HL-60/S4 (cell line): Measurements from ENCODE around the gene FUZ.

ENCODE experiments used
- in situ Hi-C: fragments of 300-500 bp; cut with MboI; formaldehyde crosslinking; loops from 2 replicates; pipeline ENCODE4 v1.14.3; 2022; ENCODE audit warnings: low sequenced_read_pairs

FUZ gene

DNA sequence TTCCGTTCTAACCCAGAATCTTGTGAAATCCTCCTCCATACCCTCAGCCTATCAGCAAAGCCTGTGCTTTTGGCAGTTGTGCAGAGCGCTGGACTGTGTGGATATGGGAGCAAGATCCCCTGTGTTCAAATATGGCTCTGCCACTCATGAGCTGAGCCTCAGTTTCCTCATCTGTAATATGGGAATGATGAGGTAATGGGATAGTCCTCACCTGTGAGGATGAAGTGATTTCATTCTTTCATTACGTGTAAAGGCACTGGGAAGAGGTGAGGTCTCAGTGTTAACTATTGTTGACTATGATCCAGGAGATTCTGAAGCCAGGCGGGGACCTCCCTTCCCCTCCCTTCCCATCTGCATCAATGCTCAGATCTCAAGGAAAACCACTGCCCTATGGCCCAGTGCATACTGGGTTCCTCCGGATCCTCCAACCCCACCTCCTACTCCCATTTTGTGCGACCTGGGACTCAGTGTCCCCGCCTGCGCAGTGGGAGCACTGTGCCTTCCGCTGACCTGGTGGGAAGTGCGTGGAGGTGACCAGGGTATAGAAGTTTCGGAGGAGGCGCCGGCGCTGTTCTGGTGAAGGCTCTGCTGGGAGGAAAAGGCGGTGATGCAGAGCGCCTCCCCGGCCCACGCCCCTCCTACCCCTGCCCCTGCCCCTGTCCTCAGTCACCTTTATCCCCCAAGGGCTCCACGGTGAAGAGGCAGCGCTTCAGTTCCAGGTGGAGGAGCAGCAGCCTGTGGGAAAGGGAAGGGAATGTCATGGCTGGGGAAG lies 5.0 kb downstream of the FUZ start:
- in situ Hi-C loops: no loop called here

DNA sequence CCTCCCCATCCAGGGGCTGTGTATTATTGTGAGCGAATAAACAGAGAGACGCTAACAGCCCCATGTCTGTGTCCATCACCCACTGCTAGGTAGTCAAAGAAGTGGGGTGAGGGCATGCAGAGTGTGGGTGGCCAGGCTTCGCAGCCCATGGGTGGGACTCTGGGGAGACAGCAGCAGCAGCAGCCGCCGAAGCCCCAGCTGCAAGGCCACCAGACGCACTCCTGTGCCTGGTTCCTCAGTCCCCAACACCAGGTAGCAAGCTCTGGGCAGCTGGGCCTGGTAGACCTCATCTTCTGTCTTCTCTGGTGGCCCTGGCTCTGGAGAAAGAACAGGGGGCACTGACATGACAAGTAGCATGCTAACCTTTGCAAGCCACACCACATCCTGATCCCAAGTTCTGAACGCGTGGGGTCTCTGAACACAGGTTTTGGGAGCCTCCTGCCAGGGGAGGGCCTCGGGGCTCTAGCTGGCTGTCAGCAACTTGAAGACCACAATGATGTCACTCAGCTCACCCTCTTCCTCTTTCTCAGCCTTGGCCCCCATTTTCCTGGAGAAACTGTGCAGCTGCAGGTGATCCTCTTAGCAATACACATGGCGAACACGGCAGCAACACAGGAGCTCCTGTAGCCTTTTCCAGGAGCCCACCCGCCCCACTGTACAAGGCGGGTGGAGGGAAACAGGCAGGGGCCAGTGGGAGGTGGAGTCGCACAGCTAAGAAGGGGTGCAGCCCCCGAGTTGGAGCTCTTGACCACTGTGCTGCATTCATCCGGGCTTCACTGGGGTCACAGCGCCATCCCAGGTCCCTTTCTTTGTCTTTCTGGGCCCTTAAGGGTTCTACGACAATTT lies 5.8 kb downstream of the FUZ start:
- in situ Hi-C loops: no loop called here

DNA sequence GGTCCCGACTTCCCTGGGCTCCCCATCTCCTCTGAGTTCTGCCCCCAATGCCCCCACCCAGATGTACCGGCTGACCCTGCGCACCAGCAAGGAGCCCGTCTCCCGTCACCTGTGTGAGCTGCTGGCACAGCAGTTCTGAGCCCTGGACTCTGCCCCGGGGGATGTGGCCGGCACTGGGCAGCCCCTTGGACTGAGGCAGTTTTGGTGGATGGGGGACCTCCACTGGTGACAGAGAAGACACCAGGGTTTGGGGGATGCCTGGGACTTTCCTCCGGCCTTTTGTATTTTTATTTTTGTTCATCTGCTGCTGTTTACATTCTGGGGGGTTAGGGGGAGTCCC lies 6.5 kb downstream of the FUZ start:
- in situ Hi-C loops: no loop called here

DNA sequence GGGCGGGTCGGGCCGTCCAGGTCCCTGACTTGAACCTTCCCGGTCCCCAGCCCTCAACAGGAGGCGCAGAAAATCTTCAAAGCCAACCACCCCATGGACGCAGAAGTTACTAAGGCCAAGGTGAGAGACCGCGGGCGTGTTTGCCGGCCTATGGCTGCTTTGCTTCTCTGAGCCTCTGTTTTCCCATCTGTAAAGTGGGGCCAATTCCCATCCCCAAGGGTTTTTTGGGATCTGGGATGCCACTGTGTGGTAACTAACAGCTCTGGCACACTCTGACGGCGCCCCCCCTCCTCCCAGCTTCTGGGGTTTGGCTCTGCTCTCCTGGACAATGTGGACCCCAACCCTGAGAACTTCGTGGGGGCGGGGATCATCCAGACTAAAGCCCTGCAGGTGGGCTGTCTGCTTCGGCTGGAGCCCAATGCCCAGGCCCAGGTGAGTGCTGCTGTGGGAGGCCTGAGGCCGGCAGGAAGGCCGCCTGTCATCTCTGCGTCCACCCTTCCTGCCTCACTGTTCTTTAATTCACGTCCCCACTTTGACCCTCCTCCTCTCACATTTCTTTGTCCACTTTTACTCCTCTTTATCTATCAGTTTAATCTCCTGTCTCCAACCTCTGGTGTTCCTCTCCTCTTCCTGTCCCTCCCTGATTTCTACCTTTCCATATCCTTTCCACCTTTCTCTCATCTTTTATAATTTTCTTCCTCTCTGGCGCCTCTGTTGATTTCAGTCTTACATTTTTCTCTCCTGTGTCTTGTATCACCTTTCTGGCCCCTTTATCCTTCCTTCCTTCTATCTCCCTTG lies 7.1 kb downstream of the FUZ start:
- in situ Hi-C loops: no loop called here

DNA sequence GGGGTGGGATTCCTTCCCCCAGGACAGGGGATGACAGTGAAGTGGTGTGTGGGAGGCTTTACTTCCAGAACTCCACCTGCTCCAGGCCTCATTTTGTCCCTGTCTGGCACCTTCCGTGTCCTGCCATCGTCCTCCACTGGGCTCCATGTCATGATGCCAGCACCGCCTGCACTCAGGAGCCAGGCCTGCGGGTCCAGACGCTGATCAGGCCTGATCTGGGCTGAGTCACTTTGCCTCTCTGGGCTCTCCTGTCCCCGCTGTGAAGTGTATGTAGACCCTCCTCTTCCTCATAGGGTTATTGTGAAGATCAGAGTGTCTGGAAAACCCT lies 9.6 kb downstream of the FUZ start:
- in situ Hi-C loops: no loop called here

DNA sequence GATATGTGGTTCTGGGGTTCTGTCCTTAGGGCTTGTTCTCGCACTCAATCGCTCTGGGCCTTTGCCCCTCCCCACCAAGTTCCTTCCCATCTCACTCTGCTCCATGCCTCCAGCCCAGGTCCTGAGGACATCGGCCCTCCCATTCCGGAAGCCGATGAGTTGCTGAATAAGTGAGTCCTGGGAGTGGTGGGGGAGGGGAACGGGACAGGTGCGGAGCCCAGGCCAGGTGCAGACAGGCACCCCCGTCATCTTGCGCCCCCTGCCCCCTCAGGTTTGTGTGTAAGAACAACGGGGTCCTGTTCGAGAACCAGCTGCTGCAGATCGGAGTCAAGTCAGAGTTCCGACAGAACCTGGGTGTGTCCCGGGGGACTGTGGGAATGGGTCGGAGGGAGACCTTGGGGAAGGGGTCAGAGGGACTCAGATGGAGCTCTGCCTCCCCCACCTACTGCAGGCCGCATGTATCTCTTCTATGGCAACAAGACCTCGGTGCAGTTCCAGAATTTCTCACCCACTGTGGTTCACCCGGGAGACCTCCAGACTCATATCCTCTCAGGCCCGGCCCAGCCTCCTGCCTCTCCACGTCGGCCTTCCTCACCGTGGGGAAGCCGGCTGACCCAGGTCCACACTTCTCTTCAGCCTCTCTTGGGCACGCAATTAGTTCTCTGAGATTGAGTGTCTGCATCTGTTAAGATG lies 10.1 kb downstream of the FUZ start:
- in situ Hi-C loops: no loop called here

DNA sequence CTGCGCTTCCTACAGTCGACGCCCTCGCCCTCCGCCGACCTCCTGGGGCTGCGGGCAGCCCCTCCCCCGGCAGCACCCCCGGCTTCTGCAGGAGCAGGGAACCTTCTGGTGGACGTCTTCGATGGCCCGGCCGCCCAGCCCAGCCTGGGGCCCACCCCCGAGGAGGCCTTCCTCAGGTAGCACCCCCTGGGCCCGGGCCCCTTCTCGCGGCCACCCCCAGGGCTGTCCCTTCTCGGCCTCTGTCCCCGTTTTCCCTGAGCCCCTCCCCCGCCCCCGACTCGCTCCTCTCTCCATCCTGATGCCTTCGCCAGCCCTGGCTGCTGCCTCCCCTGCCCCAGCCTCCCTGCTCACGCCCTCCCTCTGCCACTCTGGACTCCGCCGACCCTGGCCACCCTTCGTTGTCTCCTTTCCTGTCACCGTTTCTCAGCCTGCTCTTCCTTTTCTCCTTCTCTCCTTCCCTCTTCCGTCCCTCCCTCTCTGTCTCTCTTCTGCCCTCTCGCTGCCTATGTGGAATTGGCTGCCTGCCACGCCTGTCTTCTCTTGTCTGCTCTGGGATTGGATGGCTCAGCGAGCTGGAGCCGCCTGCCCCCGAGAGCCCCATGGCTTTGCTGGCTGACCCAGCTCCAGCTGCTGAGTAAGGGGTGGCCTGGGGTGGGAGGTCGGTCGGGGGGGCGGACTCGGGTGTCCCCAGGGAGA lies 11.0 kb downstream of the FUZ start:
- in situ Hi-C loops: no loop called here

DNA sequence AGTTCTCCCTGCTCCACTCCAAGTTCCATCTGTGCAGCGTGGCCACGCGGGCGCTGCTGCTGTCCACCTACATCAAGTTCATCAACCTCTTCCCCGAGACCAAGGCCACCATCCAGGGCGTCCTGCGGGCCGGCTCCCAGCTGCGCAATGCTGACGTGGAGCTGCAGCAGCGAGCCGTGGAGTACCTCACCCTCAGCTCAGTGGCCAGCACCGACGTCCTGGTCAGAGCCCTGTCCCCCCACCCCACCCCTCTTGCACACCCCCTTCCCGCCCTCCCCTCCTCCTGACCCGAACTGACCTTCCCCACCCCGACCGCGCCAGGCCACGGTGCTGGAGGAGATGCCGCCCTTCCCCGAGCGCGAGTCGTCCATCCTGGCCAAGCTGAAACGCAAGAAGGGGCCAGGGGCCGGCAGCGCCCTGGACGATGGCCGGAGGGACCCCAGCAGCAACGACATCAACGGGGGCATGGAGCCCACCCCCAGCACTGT lies 11.6 kb downstream of the FUZ start:
- in situ Hi-C loops: no loop called here

DNA sequence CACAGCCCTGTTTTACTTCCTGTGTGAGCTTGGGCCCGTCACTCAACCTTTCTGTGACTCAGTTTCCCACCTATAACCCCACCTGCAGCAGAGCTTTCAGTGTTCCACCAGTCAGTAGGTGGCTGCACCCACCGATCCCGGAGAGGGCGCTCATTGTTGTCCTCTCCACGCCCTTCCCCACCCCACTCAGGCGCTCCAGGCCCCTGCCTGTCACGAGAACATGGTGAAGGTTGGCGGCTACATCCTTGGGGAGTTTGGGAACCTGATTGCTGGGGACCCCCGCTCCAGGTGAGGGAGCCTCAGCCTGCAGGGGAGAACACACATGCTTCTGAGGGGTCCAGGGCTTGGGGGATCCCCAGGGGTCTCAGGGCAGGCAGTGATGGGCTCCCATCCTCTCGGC lies 12.3 kb downstream of the FUZ start:
- in situ Hi-C loops: no loop called here

DNA sequence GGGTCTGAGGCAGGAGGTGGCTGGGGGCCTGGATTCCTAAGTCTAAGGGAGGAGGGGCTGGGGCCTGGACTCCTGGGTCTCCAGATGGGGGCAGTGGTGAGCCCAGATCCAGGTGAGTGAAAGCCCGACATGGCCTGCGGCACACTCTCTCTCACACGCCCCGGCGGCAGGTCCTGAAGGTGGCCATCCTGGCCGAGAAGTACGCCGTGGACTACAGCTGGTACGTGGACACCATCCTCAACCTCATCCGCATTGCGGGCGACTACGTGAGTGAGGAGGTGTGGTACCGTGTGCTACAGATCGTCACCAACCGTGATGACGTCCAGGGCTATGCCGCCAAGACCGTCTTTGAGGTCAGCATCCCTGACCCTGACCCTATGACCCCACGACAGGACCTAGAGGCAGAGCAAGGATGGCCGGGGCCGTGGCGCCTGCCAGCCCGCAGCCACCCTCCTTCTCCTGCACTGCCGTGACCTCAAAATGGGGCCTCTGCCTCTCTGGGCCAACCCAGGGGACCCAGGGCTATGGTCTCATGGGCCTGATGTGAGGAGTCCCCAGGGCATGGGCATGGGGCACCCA lies 13.2 kb downstream of the FUZ start:
- in situ Hi-C loops: no loop called here

DNA sequence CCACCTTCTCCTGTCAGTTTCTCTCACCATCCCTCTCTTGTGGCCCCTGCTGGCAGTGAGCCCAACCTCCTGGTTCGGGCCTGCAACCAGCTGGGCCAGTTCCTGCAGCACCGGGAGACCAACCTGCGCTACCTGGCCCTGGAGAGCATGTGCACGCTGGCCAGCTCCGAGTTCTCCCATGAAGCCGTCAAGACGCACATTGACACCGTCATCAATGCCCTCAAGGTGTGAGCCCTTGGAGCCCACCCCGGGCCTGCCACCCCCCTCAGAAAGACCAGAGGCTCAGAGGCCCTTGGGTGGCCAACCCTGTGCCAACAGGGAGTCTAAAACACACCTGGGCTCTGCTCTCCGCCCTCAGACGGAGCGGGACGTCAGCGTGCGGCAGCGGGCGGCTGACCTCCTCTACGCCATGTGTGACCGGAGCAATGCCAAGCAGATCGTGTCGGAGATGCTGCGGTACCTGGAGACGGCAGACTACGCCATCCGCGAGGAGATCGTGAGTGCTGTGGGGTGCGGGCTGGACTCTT lies 13.8 kb downstream of the FUZ start:
- in situ Hi-C loops: no loop called here

DNA sequence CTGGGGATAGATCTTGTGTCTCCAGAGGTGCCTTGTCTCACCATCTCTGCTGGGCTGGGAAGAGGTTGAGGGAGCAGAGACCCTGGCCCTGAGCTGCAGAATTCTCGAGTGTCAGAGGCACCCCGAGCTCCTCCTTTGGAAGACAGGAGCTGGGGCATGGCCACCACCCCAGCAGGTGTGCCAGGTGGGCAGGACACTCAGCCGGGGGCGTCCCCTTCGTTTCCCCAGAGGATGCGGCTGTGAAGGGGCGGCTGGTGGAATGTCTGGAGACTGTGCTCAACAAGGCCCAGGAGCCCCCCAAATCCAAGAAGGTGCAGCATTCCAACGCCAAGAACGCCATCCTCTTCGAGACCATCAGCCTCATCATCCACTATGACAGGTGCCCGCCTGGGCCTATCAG lies 14.5 kb downstream of the FUZ start:
- in situ Hi-C loops: no loop called here

DNA sequence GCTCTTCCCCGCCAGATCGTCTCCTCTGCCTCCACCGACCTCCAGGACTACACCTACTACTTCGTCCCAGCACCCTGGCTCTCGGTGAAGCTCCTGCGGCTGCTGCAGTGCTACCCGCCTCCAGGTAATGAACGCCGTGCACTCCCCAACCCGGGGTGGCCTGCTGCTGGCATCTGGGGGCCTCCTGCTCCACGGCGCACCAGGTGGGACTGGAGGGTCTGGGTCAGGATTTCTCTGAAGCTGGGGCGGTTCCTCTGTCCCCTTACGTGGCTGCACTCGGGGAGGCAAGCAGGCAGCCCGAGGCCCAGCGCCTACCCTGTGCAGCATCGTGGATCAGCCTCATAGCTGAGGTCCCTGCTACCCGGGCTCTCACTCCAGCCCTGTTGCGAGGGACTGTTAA lies 17.5 kb downstream of the FUZ start:
- in situ Hi-C loops: no loop called here

DNA sequence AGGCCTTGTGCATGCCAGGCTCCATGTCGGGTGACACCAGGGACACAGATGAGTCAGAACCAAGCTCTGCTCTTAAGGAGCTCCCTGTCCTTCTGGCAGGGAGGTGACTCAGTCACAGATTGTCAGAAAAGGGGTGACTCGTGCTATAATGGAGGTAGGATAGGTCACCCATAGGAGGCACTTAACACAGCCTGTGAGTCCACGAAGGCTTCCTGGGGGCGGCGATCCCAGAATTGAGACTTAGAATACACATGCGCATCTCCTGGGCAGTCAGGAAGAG lies 19.6 kb downstream of the FUZ start:
- in situ Hi-C loops: no loop called here

DNA sequence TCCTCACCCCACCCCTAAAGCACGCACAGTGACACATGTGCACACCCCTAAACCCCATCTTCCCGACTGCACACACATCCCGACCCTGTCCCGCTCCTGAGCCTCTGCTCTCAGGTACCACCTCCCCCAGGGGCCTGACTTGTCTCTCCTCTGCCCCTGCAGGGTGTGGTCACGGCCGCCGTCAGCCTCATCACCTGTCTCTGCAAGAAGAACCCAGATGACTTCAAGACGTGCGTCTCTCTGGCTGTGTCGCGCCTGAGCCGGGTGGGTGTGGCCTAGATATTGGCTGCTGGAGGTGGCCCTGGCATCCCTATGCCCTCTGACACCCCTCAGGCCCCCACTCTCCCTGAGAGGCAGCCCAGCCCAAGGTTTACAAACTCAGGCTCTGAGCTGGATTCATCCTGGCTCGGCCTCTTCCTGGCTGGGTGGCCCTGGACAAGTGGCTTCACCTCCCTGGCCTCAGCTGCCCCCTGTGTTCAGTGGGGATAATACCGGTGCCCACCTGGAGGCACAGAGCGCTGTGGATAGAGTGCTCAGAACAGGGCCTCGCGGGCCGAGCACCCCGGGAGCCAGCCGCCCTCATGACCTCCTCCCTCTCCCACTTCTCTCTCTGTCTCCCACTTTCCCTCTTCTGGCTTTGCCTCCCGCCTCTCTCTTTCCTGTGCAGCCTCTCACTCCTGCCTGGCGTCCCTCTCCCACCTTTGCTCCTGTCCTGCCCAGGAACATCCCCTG lies 20.1 kb downstream of the FUZ start:
- in situ Hi-C loops: no loop called here

DNA sequence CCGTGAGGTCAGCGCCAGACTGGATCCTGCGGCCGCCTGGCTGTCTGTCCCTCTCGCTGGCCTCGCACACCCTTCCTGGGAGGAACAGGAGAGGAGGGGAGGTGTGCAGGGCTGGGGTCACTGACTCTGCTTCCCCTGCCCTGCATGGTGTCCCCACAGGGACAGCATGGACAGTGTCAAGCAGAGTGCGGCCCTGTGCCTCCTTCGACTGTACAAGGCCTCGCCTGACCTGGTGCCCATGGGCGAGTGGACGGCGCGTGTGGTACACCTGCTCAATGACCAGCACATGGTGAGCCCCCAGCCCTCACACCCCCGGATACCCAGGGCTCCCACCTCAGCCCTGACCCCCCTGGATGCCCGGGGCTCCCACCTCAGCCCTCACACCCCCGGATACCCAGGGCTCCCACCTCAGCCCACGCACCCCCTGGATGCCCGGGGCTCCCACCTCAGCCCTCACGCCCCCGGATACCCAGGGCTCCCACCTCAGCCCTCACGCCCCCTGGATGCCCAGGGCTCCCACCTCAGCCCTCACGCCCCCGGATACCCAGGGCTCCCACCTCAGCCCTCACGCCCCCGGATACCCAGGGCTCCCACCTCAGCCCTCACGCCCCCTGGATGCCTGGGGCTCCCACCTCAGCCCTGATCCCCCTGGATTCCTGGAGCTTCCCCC lies 21.2 kb downstream of the FUZ start:
- in situ Hi-C loops: no loop called here

DNA sequence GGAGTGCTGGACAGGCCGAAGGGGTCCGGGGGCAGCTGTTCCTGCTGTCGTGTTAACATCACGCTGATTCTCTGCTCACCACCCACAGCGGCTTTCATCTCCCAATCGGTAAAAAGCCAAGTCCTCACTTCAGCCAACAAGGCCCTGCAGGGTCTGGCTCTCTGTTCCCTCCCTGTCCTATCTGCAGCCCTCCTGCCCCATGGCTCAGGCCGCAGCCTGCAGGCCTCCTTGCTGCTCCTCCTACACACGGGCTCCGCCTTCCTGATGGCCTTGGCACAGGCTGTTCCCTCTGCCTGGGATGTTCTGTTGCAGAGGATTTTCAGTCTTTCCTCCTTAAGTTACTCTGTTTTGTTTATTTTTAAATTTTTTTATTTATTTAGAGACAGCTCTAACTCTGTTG lies 22.2 kb downstream of the FUZ start:
- in situ Hi-C loops: no loop called here

DNA sequence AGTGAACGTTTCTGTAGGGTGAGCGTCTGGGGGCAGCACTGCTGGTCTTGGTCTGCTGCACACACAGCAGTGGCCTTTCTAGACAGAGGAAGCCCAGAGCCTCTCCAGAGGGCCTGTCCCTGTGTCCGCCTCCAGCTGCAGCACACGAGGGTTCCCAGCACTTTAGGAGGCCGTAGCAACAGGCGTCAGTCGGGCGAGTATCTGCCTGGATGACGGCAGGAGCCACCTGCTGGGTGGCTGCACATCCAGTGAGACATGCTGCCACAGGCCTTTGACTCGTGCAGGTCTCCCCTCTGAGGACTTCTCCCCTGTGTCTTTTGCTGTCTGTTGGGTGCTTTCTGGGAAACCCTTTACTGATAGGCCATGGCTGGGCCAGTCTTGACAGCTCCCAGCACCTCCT lies 24.2 kb downstream of the FUZ start:
- in situ Hi-C loops: no loop called here

DNA sequence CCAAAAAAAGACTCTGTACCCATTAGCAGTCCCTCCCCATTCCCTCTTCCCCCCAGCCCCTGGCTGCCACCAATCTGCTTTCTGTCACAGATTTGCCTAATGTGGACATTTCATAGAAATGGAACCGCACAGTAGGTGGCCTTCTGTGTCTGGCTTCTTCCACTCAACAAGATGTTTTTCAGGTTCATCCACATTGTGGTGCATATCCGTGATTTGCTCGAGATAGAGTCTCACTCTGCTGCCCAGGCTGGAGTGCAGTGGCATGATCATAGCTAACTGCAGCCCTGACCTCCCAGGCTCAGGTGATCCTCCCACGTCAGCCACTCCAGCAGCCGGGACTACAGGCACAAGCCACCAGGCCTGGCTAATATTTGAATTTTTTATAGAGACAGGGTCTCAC lies 25.3 kb downstream of the FUZ start:
- in situ Hi-C loops: no loop called here
